ENCODE measurements around the gene TSPO. TPM values are rescaled to one million over a fixed set of nuclear protein-coding genes. Genes with fewer than 3 reads are reported as not detected.
"Not testable (repeated sequence)": the region's sequence is repeated elsewhere in the genome, so short reads cannot be mapped to it uniquely, and the experiment has no call there.

TSPO gene
- total and polyA plus RNA-seq, 2 experiments from 2014 or later, result 61.8 to 138 TPM

- H3K9me2 ChIP-seq (replicated peaks; ENCODE audit: insufficient read depth), result no peaks in the 10 kb centered on the region
- H3K27ac ChIP-seq, result peak within 1 kb of the TSS; percentile 90
- peak within 1 kb of the TSS; percentile 90 for H3K4me3 ChIP-seq
- peaks cover 2% of the 10 kb centered on the region for H3K36me3 ChIP-seq (replicated peaks; ENCODE audit: insufficient read depth, low read depth)
- peak within 1 kb of the TSS; percentile 100 for H2AFZ ChIP-seq
- TF ChIP-seq EZH2phosphoT487 (IDR thresholded peaks at IDR 0.05; ENCODE audit: low read depth, severe bottlenecking, unreplicated experiment), result no peak
- TF ChIP-seq EZH2 (IDR thresholded peaks at IDR 0.05; ENCODE audit: borderline replicate concordance), result no peak
- DNase-seq (ENCODE audit: low spot score), result peak; percentile 90
- no peaks in the 10 kb centered on the region for H3K9me3 ChIP-seq (ENCODE audit: low read depth)
- H3K27me3 ChIP-seq, result no peaks in the 10 kb centered on the region
- peaks cover 12% of the 10 kb centered on the region for H3K4me1 ChIP-seq (ENCODE audit: insufficient read depth)
- peaks cover 23% of the 10 kb centered on the region for H3K79me2 ChIP-seq
- H4K20me1 ChIP-seq (ENCODE audit: insufficient read depth, poor library complexity, severe bottlenecking), result no peaks in the 10 kb centered on the region
- peak within 1 kb of the TSS; percentile 97 for H3K4me2 ChIP-seq
- 2% methylated on average over 53 of the region's 83 CpGs for WGBS (ENCODE audit: low lambda C conversion rate, missing lambda C conversion rate)
Observed at GRCh38 chr22:43142880-43143562, 8.3 kb upstream of the TSPO start, which contains the start of gene MCAT. MCAT (minus strand) TSS chr22:43143398; CDS start chr22:43143348, 50 bp downstream.

GRCh38 chr22:43144949-43145348 lies 6.4 kb upstream of the TSPO start:
- H3K27me3 ChIP-seq, result no peaks in the 10 kb centered on the region
- no peaks in the 10 kb centered on the region for H3K36me3 ChIP-seq (replicated peaks; ENCODE audit: insufficient read depth, low read depth)
- H2AFZ ChIP-seq, result no peak overlapping the region
- H3K4me3 ChIP-seq, result no peak overlapping the region
- no peak for DNase-seq (ENCODE audit: low spot score)
- whole genome bisulfite sequencing (ENCODE audit: low lambda C conversion rate, missing lambda C conversion rate), result 70% methylated on average over 3 of the region's 3 CpGs
- H3K27ac ChIP-seq, result no peak overlapping the region
- peaks cover 23% of the 10 kb centered on the region for H3K79me2 ChIP-seq
- H3K9me2 ChIP-seq (replicated peaks; ENCODE audit: insufficient read depth), result no peaks in the 10 kb centered on the region
- H3K9me3 ChIP-seq (ENCODE audit: low read depth), result no peaks in the 10 kb centered on the region
- no peak overlapping the region for H3K4me2 ChIP-seq
- no peaks in the 10 kb centered on the region for H4K20me1 ChIP-seq (ENCODE audit: insufficient read depth, poor library complexity, severe bottlenecking)
- no peak for TF ChIP-seq EZH2 (IDR thresholded peaks at IDR 0.05; ENCODE audit: borderline replicate concordance)
- TF ChIP-seq CTCF (IDR thresholded peaks at IDR 0.05; ENCODE audit: poor library complexity), result no peak
- TF ChIP-seq EZH2phosphoT487 (IDR thresholded peaks at IDR 0.05; ENCODE audit: low read depth, severe bottlenecking, unreplicated experiment), result no peak
- peaks cover 12% of the 10 kb centered on the region for H3K4me1 ChIP-seq (ENCODE audit: insufficient read depth)

GRCh38 chr22:43145371-43145770 lies 6.0 kb upstream of the TSPO start:
- H3K27ac ChIP-seq, result not testable (repeated sequence)
- 82% methylated on average over 8 of the region's 8 CpGs for WGBS (ENCODE audit: low lambda C conversion rate, missing lambda C conversion rate)

GRCh38 chr22:43146332-43146731 lies 5.0 kb upstream of the TSPO start:
- not testable (repeated sequence) for DNase-seq (ENCODE audit: low spot score); H3K9me3 ChIP-seq (ENCODE audit: low read depth); H3K4me2 ChIP-seq; H3K9me2 ChIP-seq (replicated peaks; ENCODE audit: insufficient read depth); H3K27me3 ChIP-seq; H3K4me3 ChIP-seq; H3K27ac ChIP-seq; H2AFZ ChIP-seq; H3K36me3 ChIP-seq (replicated peaks; ENCODE audit: insufficient read depth, low read depth); H4K20me1 ChIP-seq (ENCODE audit: insufficient read depth, poor library complexity, severe bottlenecking)
- 93% methylated on average over 10 of the region's 15 CpGs for WGBS (ENCODE audit: low lambda C conversion rate, missing lambda C conversion rate)
- Histone ChIP-seq H3K4me1 (ENCODE audit: insufficient read depth) (peaks cover 15% of the 10 kb centered on the region), H3K79me2 (peaks cover 17% of the 10 kb centered on the region)

More at GRCh38 chr22:43145371-43145770, 6.0 kb upstream of the TSPO start:
- H4K20me1 ChIP-seq (ENCODE audit: insufficient read depth, poor library complexity, severe bottlenecking); H2AFZ ChIP-seq; H3K36me3 ChIP-seq (replicated peaks; ENCODE audit: insufficient read depth, low read depth); H3K4me2 ChIP-seq; H3K4me3 ChIP-seq; H3K9me3 ChIP-seq (ENCODE audit: low read depth); H3K27me3 ChIP-seq; H3K9me2 ChIP-seq (replicated peaks; ENCODE audit: insufficient read depth); DNase-seq (ENCODE audit: low spot score): not testable (repeated sequence)
- H3K79me2 ChIP-seq, result peaks cover 23% of the 10 kb centered on the region
- peaks cover 12% of the 10 kb centered on the region for H3K4me1 ChIP-seq (ENCODE audit: insufficient read depth)

GRCh38 chr22:43147821-43148220 lies 3.5 kb upstream of the TSPO start:
- H3K27me3 ChIP-seq, result no peaks in the 10 kb centered on the region
- no peaks in the 10 kb centered on the region for H3K9me2 ChIP-seq (replicated peaks; ENCODE audit: insufficient read depth)
- no peaks in the 10 kb centered on the region for H4K20me1 ChIP-seq (ENCODE audit: insufficient read depth, poor library complexity, severe bottlenecking)
- no peak overlapping the region for H2AFZ ChIP-seq
- no peak overlapping the region for H3K27ac ChIP-seq
- no peak for DNase-seq (ENCODE audit: low spot score)
- peaks cover 2% of the 10 kb centered on the region for H3K79me2 ChIP-seq
- H3K4me1 ChIP-seq (ENCODE audit: insufficient read depth), result peaks cover 15% of the 10 kb centered on the region
- no peaks in the 10 kb centered on the region for H3K36me3 ChIP-seq (replicated peaks; ENCODE audit: insufficient read depth, low read depth)
- no peak for TF ChIP-seq EZH2 (IDR thresholded peaks at IDR 0.05; ENCODE audit: borderline replicate concordance)
- TF ChIP-seq CTCF (IDR thresholded peaks at IDR 0.05; ENCODE audit: poor library complexity), result no peak
- TF ChIP-seq EZH2phosphoT487 (IDR thresholded peaks at IDR 0.05; ENCODE audit: low read depth, severe bottlenecking, unreplicated experiment), result no peak
- no peak overlapping the region for H3K4me3 ChIP-seq
- no peak overlapping the region for H3K4me2 ChIP-seq
- 89% methylated on average over 8 of the region's 8 CpGs for WGBS (ENCODE audit: low lambda C conversion rate, missing lambda C conversion rate)
- no peaks in the 10 kb centered on the region for H3K9me3 ChIP-seq (ENCODE audit: low read depth)
